ENCODE results near the gene UBASH3B.

- no peak for TF ChIP-seq GABPA (IDR thresholded peaks at IDR 0.05; ENCODE audit: low read depth)
- TF ChIP-seq CTCF (IDR thresholded peaks at IDR 0.05; ENCODE audit: insufficient read depth, low read length) = no peak
- TF ChIP-seq REST (IDR thresholded peaks at IDR 0.05; ENCODE audit: insufficient replicate concordance, low read depth) = no peak
- TF ChIP-seq POLR2AphosphoS5 (IDR thresholded peaks at IDR 0.05; ENCODE audit: low read depth) = no peak
Measured at GRCh38 chr11:122742301-122743018, 86.9 kb downstream of the UBASH3B start.

Data from HL-60 (cell line).